GM18507 (cell line): ENCODE results near the gene GALNT6.

ENCODE experiments used
- DNase-seq: peaks from one replicate; pipeline ENCODE4 v3.0.0; 2011; ENCODE audit warnings: low read depth; ENCODE audit not compliant: insufficient read length; ENCODE audit errors: extremely low spot score
- FAIRE-seq: peaks from 2 replicates; lab custom pipeline; 2011; peaks lifted over from hg19 to GRCh38; lab: Jason Lieb, UNC

Gene GALNT6

GRCh38 chr12:51391283-51392123, at the start of gene GALNT6:
Gene GALNT6, minus strand, starts transcription at chr12:51391406. Its CDS starts 11,625 bp downstream, at chr12:51379781.
- peak; percentile 74 for FAIRE-seq
- peak; percentile 70 for DNase-seq

GRCh38 chr12:51439330-51439729, 48.1 kb upstream of the GALNT6 start:
- DNase-seq = no peak
- FAIRE-seq = no peak

- DNase-seq (no peak), FAIRE-seq (no peak)
Observed at GRCh38 chr12:51437431-51437830, 46.2 kb upstream of the GALNT6 start.

- DNase-seq (no peak), FAIRE-seq (no peak)
Observed at GRCh38 chr12:51434305-51434704, 43.1 kb upstream of the GALNT6 start.

- FAIRE-seq (no peak), DNase-seq (no peak)
Observed at GRCh38 chr12:51432921-51433320, 41.7 kb upstream of the GALNT6 start.

GRCh38 chr12:51430196-51430895, 39.1 kb upstream of the GALNT6 start:
- FAIRE-seq = no peak
- no peak for DNase-seq

GRCh38 chr12:51429700-51430099, 38.5 kb upstream of the GALNT6 start:
- DNase-seq (no peak), FAIRE-seq (no peak)

GRCh38 chr12:51428256-51428655, 37.0 kb upstream of the GALNT6 start:
- no peak for DNase-seq
- no peak for FAIRE-seq

GRCh38 chr12:51424662-51425539, 33.7 kb upstream of the GALNT6 start, which contains the start of gene SLC4A8:
Gene SLC4A8, plus strand, starts transcription at chr12:51424831. Its CDS starts 157 bp downstream, at chr12:51424988.
- DNase-seq = peak; percentile 90
- peak; percentile 77 for FAIRE-seq

GRCh38 chr12:51424094-51424661, 33.0 kb upstream of the GALNT6 start:
- no peak for FAIRE-seq
- no peak for DNase-seq

GRCh38 chr12:51421266-51421884, 30.2 kb upstream of the GALNT6 start:
- DNase-seq (peak; percentile 26), FAIRE-seq (peak; percentile 76)

- DNase-seq (no peak), FAIRE-seq (no peak)
Observed at GRCh38 chr12:51419425-51420193, 28.4 kb upstream of the GALNT6 start.

- no peak for DNase-seq
- FAIRE-seq = no peak
Observed at GRCh38 chr12:51417826-51418225, 26.6 kb upstream of the GALNT6 start.

- DNase-seq (no peak), FAIRE-seq (no peak)
Observed at GRCh38 chr12:51415931-51416330, 24.7 kb upstream of the GALNT6 start.

GRCh38 chr12:51413791-51414190, 22.6 kb upstream of the GALNT6 start:
- FAIRE-seq (no peak), DNase-seq (no peak)

GRCh38 chr12:51413149-51413548, 21.9 kb upstream of the GALNT6 start:
- FAIRE-seq (no peak), DNase-seq (no peak)

GRCh38 chr12:51409846-51410245, 18.6 kb upstream of the GALNT6 start:
- FAIRE-seq (no peak), DNase-seq (no peak)

- DNase-seq = no peak
- no peak for FAIRE-seq
Observed at GRCh38 chr12:51407604-51408003, 16.4 kb upstream of the GALNT6 start.
